Adrenal gland (tissue), 12 donors: ENCODE results near the gene MROH2B. TPM values are rescaled to one million over a fixed set of nuclear protein-coding genes. Genes with fewer than 3 reads are reported as not detected.

Experiments used
- DNase-seq, 7 donors: peaks; one replicate each; pipeline ENCODE4 v3.0.0-alpha.2; 2019 to 2020
- H3K27ac ChIP-seq, 5 donors: fragments of 200-600 bp; sonication (generic) in 4 of 5; 1 replicate in 3 of 5; 2 replicates in 2 of 5; pipeline versions ENCODE4 v1.5.1 to v1.8.0; 2016 to 2020; ENCODE audit warnings: mild to moderate bottlenecking in 1 of 5
- H3K27me3 ChIP-seq: fragments of 200-600 bp; 2 replicates; pipeline ENCODE4 v1.8.0; 2021
- H3K36me3 ChIP-seq, 2 donors: fragments of 200-600 bp; replicated peaks in 1 of 2; 1 replicate in 1 of 2; 2 replicates in 1 of 2; pipeline versions ENCODE4 v1.5.1 to v1.8.0; 2018 to 2022
- H3K4me1 ChIP-seq, 2 donors: fragments of 200-600 bp; replicated peaks in 1 of 2; 1 replicate in 1 of 2; 2 replicates in 1 of 2; pipeline versions ENCODE4 v1.5.1 to v1.8.0; 2018 to 2021
- H3K4me3 ChIP-seq, 4 donors: fragments of 200-600 bp; sonication (generic) in 3 of 4; one replicate each; pipeline ENCODE4 v1.5.1; 2016 to 2018
- H3K9me3 ChIP-seq, 3 donors: fragments of 200-600 bp; sonication (generic) in 1 of 3; replicated peaks in 1 of 3; 1 replicate in 2 of 3; 2 replicates in 1 of 3; pipeline versions ENCODE4 v1.5.1 to v1.8.0; 2016 to 2021
- CTCF ChIP-seq, 6 experiments: fragments of 450-650 bp in 4 of 6; fragments of 200-600 bp in 2 of 6; sonication (generic) in 1 of 6; IDR thresholded peaks; 1 replicate in 5 of 6; 2 replicates in 1 of 6; pipeline versions ENCODE4 v1.5.1 to v1.8.0; 2016 to 2021; ENCODE audit warnings: antibody characterized with exemption in 6 of 6, mild to moderate bottlenecking in 2 of 6, moderate library complexity in 1 of 6
- POLR2A ChIP-seq, 2 donors: fragments of 450-650 bp; IDR thresholded peaks; one replicate each; pipeline ENCODE4 v1.6.1; 2017; ENCODE audit warnings: antibody characterized with exemption in 2 of 2, mild to moderate bottlenecking in 2 of 2, moderate library complexity in 1 of 2
- WGBS, 4 donors: extraction: QIAGEN DNeasy Blood & Tissue Kit in 2 of 4; methylation state at CpG; one replicate each; pipeline versions ENCODE4 v1.1.5 to v1.1.7; 2013 to 2017; 5-methylcytosine and 5-hydroxymethylcytosine counted together
- intact Hi-C, 2 donors: fragments of 100-400 bp; cut with DNase I; formaldehyde crosslinking; loops; one replicate each; pipeline versions ENCODE4 v1.14.1 to v1.15.0; 2022 to 2023
- polyA plus RNA-seq, 3 donors: library from polyadenylated mRNA; stranded (reverse); fragments of 200-250 nt in 2 of 3; fragments of 350-450 nt in 1 of 3; fragmentation: Illumina TruSeq in 1 of 3; extraction: RNeasy Lipid Tissue Mini Kit (QIAGEN cat#74804) in 1 of 3; gene quantifications; one replicate each; pipeline ENCODE4 v1.2.3, GENCODE V29; 2013 to 2014
- total RNA-seq, 9 donors: library from RNA; depleted of rRNA in 4 of 9; stranded (reverse); fragments of >200 nt in 4 of 9; fragments of 120-200 nt in 1 of 9; fragmentation: NEBNext Ultra II Directional in 1 of 9; extraction: Animal tissue kit (Norgen Biotek cat#: 25700) in 1 of 9; gene quantifications; one replicate each; pipeline versions ENCODE4 v1.1.0 to v1.2.4, GENCODE V29; 2013 to 2023
- donor health status: healthy with polysubstance abuse.
- donor health status: Bipolar disorder and iron deficiency.
- donor health status: DM: yes; HTN: yes; CAD: no.
- donor health status: DM: no; HTN: no; CAD: no.
- donor health status: DM: no; HTN: no; CAD: no.
- donor health status: DM: yes; HTN: yes; CAD: no.

Gene MROH2B
- total and polyA plus RNA-seq, 12 donors: 0.03 to 0.17 (median 0.06) TPM; not detected in 9

GRCh38 chr5:41057940-41058339 lies 13.2 kb downstream of the MROH2B start:
- DNase-seq: no peak
- 93 to 97% (median 94%) methylated on average over 9 of the region's 9 CpGs for WGBS, 4 donors
- intact Hi-C loops: no loop called here

GRCh38 chr5:41057231-41057630 lies 13.9 kb downstream of the MROH2B start:
- TF ChIP-seq CTCF (IDR thresholded peaks at IDR 0.05) (no peak), POLR2A (IDR thresholded peaks at IDR 0.05) (no peak)
- DNase-seq: no peak
- Histone ChIP-seq H3K27ac (no peak overlapping the region), H3K36me3 (no peaks in the 10 kb centered on the region), H3K9me3 (no peaks in the 10 kb centered on the region), H3K4me1 (no peaks in the 10 kb centered on the region), H3K4me3 (no peak overlapping the region), H3K27me3 (no peaks in the 10 kb centered on the region)
- intact Hi-C loops: no loop called here
- WGBS, 4 donors: 77 to 87% (median 85%) methylated on average over 5 of the region's 5 CpGs

More at GRCh38 chr5:41057940-41058339, 13.2 kb downstream of the MROH2B start:
- Histone ChIP-seq H3K4me3 (no peak overlapping the region), H3K4me1 (no peaks in the 10 kb centered on the region), H3K27me3 (no peaks in the 10 kb centered on the region), H3K27ac (no peak overlapping the region), H3K9me3 (no peaks in the 10 kb centered on the region), H3K36me3 (no peaks in the 10 kb centered on the region)
- TF ChIP-seq CTCF (IDR thresholded peaks at IDR 0.05): no peak
- TF ChIP-seq POLR2A (IDR thresholded peaks at IDR 0.05): no peak

GRCh38 chr5:41048986-41049385 lies 22.2 kb downstream of the MROH2B start:
- H3K9me3 ChIP-seq: no peaks in the 10 kb centered on the region
- TF ChIP-seq POLR2A (IDR thresholded peaks at IDR 0.05): no peak
- TF ChIP-seq CTCF (IDR thresholded peaks at IDR 0.05): no peak
- DNase-seq: peak in 1 of 7 donors; percentile 2
- no peak overlapping the region for H3K4me3 ChIP-seq
- 30 to 60% (median 34%) methylated on average over 1 to 2 of the region's 2 CpGs for WGBS, 4 donors
- no peaks in the 10 kb centered on the region for H3K36me3 ChIP-seq
- no peak overlapping the region for H3K27ac ChIP-seq
- intact Hi-C loops: no loop called here
- H3K27me3 ChIP-seq: no peaks in the 10 kb centered on the region
- H3K4me1 ChIP-seq: no peaks in the 10 kb centered on the region

- no peaks in the 10 kb centered on the region for H3K36me3 ChIP-seq
- H3K4me3 ChIP-seq: no peak overlapping the region
- intact Hi-C loops: no loop called here
- H3K27me3 ChIP-seq: no peaks in the 10 kb centered on the region
- no peak for TF ChIP-seq POLR2A (IDR thresholded peaks at IDR 0.05)
- no peak for TF ChIP-seq CTCF (IDR thresholded peaks at IDR 0.05)
- 42 to 56% (median 48%) methylated on average over 1 of the region's 1 CpG for whole genome bisulfite sequencing, 4 donors
- no peaks in the 10 kb centered on the region for H3K9me3 ChIP-seq
- no peak for DNase-seq
- H3K27ac ChIP-seq: no peak overlapping the region
- no peaks in the 10 kb centered on the region for H3K4me1 ChIP-seq
These were observed 27.9 kb downstream of the MROH2B start for GRCh38 chr5:41043109-41043747.
